ENCODE data around the gene ARHGEF10L.

DNA sequence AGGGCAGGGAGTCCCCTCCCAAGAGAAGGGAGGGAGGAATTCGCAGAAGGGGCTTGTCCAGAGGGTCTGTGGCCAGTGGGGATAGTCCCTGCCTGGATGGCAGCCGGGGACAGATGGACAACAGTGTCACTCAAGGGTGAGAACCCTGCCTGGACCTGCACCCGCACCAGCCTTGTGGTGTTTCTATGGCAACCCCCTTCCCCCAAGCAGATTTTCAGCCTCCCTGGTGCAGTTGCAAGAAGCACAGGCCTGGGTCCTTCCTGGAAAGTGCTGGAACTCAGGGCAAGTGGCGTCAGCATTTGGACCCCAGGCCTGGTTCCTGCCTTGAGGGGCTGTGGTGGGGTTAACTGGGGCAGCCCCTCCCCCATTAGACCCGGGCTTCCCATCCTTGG lies 131.8 kb downstream of the ARHGEF10L start:
- TF ChIP-seq POLR2AphosphoS5 (IDR thresholded peaks at IDR 0.05; ENCODE audit: low read depth) (no peak), CTCF (IDR thresholded peaks at IDR 0.05; ENCODE audit: insufficient read depth, low read length) (no peak), GABPA (IDR thresholded peaks at IDR 0.05; ENCODE audit: low read depth) (no peak), REST (IDR thresholded peaks at IDR 0.05; ENCODE audit: insufficient replicate concordance, low read depth) (no peak), SPI1 (IDR thresholded peaks at IDR 0.05; ENCODE audit: borderline replicate concordance, low read depth) (no peak)
